Keratinocyte (primary cell): Measurements from ENCODE around the gene CCL26. TPM values are rescaled to one million over a fixed set of nuclear protein-coding genes. Genes with fewer than 3 reads are reported as not detected.
"Not testable (repeated sequence)": the region's sequence is repeated elsewhere in the genome, so short reads cannot be mapped to it uniquely, and the experiment has no call there.

Experiments
- DNase-seq: peaks from one replicate; pipeline ENCODE4 v3.0.0-alpha.2; 2011; ENCODE audit warnings: low read depth, missing footprints, low spot score
- FAIRE-seq: peaks from 2 replicates; lab custom pipeline; 2011; peaks lifted over from hg19 to GRCh38; lab: Jason Lieb, UNC
- H2AFZ ChIP-seq: 2 replicates; pipeline ENCODE4 v1.6.0; 2012; ENCODE audit warnings: low read length, control low read depth, inconsistent platforms; ENCODE audit not compliant: control insufficient read depth
- H3K27ac ChIP-seq: 2 replicates; pipeline ENCODE4 v1.5.1; 2011; ENCODE audit warnings: low read length; ENCODE audit not compliant: control insufficient read depth, insufficient read depth
- H3K27me3 ChIP-seq: 3 replicates; pipeline ENCODE4 v1.6.0; 2011; ENCODE audit warnings: low read length; ENCODE audit not compliant: control insufficient read depth, insufficient read depth; ENCODE audit errors: extremely low read depth
- H3K36me3 ChIP-seq, 2 experiments: 2 replicates in 1 of 2; 3 replicates in 1 of 2; pipeline ENCODE4 v1.5.1; 2011; ENCODE audit warnings: low read length in 2 of 2, mild to moderate bottlenecking in 1 of 2; ENCODE audit not compliant: control insufficient read depth in 2 of 2, insufficient read depth in 2 of 2; ENCODE audit errors: extremely low read depth in 1 of 2
- H3K4me1 ChIP-seq: 3 replicates; pipeline ENCODE4 v1.5.1; 2011; ENCODE audit warnings: low read length; ENCODE audit not compliant: control insufficient read depth, insufficient read depth; ENCODE audit errors: extremely low read depth
- H3K4me2 ChIP-seq: 3 replicates; pipeline ENCODE4 v1.6.0; 2011; ENCODE audit warnings: low read depth, low read length; ENCODE audit not compliant: control insufficient read depth, insufficient read depth; ENCODE audit errors: extremely low read depth
- H3K4me3 ChIP-seq, 3 experiments: fragments of 200-600 bp in 1 of 3; sonication (generic) in 1 of 3; 2 replicates in 2 of 3; 3 replicates in 1 of 3; pipeline ENCODE4 v1.5.1; 2011 to 2016; ENCODE audit warnings: low read length in 3 of 3, mild to moderate bottlenecking in 3 of 3, control low read depth in 2 of 3, inconsistent platforms in 1 of 3, low read depth in 1 of 3, mixed read lengths in 1 of 3, mixed run types in 1 of 3, moderate library complexity in 1 of 3; ENCODE audit not compliant: control insufficient read depth in 2 of 3, insufficient read depth in 2 of 3; ENCODE audit errors: extremely low read depth in 1 of 3
- H3K79me2 ChIP-seq: 2 replicates; pipeline ENCODE4 v1.6.0; 2012; ENCODE audit warnings: low read length; ENCODE audit not compliant: control insufficient read depth, insufficient read depth
- H3K9ac ChIP-seq: 3 replicates; pipeline ENCODE4 v1.6.0; 2011; ENCODE audit warnings: low read length; ENCODE audit not compliant: control insufficient read depth, insufficient read depth; ENCODE audit errors: extremely low read depth
- H3K9me1 ChIP-seq: 3 replicates; pipeline ENCODE4 v1.6.0; 2011; ENCODE audit warnings: low read length; ENCODE audit not compliant: control insufficient read depth, insufficient read depth; ENCODE audit errors: extremely low read depth
- H3K9me3 ChIP-seq: 2 replicates; pipeline ENCODE4 v1.5.1; 2012; ENCODE audit warnings: low read depth, low read length; ENCODE audit not compliant: control insufficient read depth
- H4K20me1 ChIP-seq: 3 replicates; pipeline ENCODE4 v1.6.0; 2011; ENCODE audit warnings: low read length; ENCODE audit not compliant: control insufficient read depth, insufficient read depth; ENCODE audit errors: extremely low read depth
- dilution Hi-C: fragments of 300-500 bp; cut with MboI; formaldehyde crosslinking; loops from one replicate; pipeline ENCODE4 v1.7.0; 2020; ENCODE audit warnings: low sequenced_read_pairs; ENCODE audit not compliant: extremely low pct_ligation_motif_present
- polyA plus RNA-seq, 5 experiments: library from polyadenylated mRNA; depleted of rRNA in 3 of 5; stranded (reverse) in 3 of 5; stranded (forward) in 1 of 5; unstranded in 1 of 5; fragments of >200 nt; gene quantifications; 1 replicate in 1 of 5; 2 replicates in 3 of 5; 3 replicates in 1 of 5; pipeline versions ENCODE4 v1.2.1 to v1.2.3, GENCODE V29; 2011 to 2012; ENCODE audit warnings: missing spikeins in 2 of 5, low read depth in 1 of 5, low replicate concordance in 1 of 5

CCL26 gene
- polyA plus RNA-seq, 1 donor (not counting 4 experiments of a cell fraction or from before 2014, with no cell fraction given) = not detected

GRCh38 chr7:75783058-75783457 lies 11.0 kb upstream of the CCL26 start:
- H2AFZ ChIP-seq, dilution Hi-C loops, H3K4me3 ChIP-seq, FAIRE-seq, H3K9me3 ChIP-seq, H3K36me3 ChIP-seq, DNase-seq, H3K4me2 ChIP-seq, H3K9me1 ChIP-seq, H3K79me2 ChIP-seq, H3K27me3 ChIP-seq, H4K20me1 ChIP-seq, H3K9ac ChIP-seq, H3K27ac ChIP-seq, H3K4me1 ChIP-seq: not testable (repeated sequence)

- H3K27ac ChIP-seq, H3K4me3 ChIP-seq, H3K4me1 ChIP-seq, dilution Hi-C loops, FAIRE-seq, H3K4me2 ChIP-seq, H3K79me2 ChIP-seq, H2AFZ ChIP-seq, H3K9me1 ChIP-seq, H3K9me3 ChIP-seq, H4K20me1 ChIP-seq, H3K9ac ChIP-seq, H3K27me3 ChIP-seq, DNase-seq, H3K36me3 ChIP-seq: not testable (repeated sequence)
Measured at GRCh38 chr7:75780647-75781273, 8.7 kb upstream of the CCL26 start.

- H4K20me1 ChIP-seq, H3K9me3 ChIP-seq, H2AFZ ChIP-seq, H3K4me2 ChIP-seq, H3K36me3 ChIP-seq, DNase-seq, H3K9ac ChIP-seq, FAIRE-seq, dilution Hi-C loops, H3K27ac ChIP-seq, H3K27me3 ChIP-seq, H3K79me2 ChIP-seq, H3K4me3 ChIP-seq, H3K9me1 ChIP-seq, H3K4me1 ChIP-seq: not testable (repeated sequence)
Measured at GRCh38 chr7:75779516-75779915, 7.5 kb upstream of the CCL26 start.

GRCh38 chr7:75779035-75779434 lies 7.0 kb upstream of the CCL26 start:
- H3K36me3 ChIP-seq, DNase-seq, FAIRE-seq, H3K9me1 ChIP-seq, H3K4me3 ChIP-seq, H3K9ac ChIP-seq, H3K27me3 ChIP-seq, H3K4me2 ChIP-seq, dilution Hi-C loops, H3K9me3 ChIP-seq, H3K27ac ChIP-seq, H3K4me1 ChIP-seq, H3K79me2 ChIP-seq, H2AFZ ChIP-seq, H4K20me1 ChIP-seq: not testable (repeated sequence)
